Brain pericyte (primary cell): ENCODE measurements around the gene RBBP8NL.

ENCODE experiments used
- DNase-seq: peaks from one replicate; pipeline ENCODE4 v3.0.0-alpha.2; 2012; ENCODE audit warnings: low read depth, low spot score

RBBP8NL gene, protein sequence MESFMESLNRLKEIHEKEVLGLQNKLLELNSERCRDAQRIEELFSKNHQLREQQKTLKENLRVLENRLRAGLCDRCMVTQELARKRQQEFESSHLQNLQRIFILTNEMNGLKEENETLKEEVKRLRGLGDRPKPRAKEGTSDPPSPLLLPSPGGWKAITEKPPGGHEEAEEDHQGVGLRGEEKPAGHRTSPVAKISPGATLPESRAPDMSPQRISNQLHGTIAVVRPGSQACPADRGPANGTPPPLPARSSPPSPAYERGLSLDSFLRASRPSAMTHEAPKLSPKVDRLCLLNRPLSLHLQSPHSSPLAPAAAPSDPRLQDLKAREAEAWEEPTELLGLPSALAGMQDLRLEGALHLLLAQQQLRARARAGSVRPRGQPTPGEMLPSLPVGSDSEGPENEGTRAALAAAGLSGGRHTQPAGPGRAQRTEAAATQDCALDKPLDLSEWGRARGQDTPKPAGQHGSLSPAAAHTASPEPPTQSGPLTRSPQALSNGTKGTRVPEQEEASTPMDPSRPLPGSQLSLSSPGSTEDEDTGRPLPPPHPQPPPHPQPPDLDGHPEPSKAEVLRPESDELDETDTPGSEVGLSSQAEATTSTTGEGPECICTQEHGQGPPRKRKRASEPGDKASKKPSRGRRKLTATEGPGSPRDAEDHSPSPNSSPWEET

DNA sequence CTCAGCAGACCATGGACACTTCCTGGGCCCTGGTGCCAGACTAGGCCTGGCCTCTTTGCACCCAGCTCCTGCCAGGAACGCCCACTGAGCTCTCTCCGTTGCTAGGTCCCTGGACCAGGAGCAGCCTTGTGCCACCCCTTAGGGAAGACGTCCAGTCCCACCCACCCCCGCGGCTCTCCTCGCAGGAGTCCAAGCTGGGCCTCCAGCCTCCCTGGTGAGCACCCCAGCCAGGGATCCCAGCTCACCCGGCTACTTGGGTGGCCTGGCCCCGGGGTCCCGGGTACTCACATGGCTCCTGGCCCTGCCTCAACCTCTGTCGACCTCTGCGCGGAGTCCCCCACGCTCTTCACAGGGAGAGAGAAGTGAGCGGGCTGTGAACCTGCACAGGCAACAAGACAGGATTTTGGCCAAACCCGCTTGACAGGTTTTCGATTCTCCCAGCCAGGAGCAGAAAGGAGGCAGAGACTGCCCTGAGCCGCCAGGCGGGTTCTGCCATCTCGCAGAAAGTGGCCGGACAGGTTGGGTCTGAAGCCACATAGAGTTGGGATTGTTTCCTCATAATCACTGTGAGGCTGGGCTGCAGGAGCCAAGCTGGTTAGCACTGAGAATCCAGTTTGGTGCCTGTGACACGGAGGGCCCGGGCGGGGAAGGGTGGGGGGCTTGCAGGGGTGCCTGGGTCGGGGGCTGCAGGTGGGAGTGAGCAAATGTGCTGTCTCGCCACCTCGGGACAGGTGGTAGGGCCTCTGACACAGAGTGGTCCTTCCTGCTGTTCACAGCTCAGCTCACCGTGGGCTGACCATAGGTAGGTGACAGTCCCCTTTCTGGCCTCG lies at the start of gene RBBP8NL:
Gene RBBP8NL, minus strand, starts transcription at position 368 of the 830 bp plus-strand sequence. CDS start 7,892 bp downstream, outside the sequence.
- DNase-seq = no peak

DNA sequence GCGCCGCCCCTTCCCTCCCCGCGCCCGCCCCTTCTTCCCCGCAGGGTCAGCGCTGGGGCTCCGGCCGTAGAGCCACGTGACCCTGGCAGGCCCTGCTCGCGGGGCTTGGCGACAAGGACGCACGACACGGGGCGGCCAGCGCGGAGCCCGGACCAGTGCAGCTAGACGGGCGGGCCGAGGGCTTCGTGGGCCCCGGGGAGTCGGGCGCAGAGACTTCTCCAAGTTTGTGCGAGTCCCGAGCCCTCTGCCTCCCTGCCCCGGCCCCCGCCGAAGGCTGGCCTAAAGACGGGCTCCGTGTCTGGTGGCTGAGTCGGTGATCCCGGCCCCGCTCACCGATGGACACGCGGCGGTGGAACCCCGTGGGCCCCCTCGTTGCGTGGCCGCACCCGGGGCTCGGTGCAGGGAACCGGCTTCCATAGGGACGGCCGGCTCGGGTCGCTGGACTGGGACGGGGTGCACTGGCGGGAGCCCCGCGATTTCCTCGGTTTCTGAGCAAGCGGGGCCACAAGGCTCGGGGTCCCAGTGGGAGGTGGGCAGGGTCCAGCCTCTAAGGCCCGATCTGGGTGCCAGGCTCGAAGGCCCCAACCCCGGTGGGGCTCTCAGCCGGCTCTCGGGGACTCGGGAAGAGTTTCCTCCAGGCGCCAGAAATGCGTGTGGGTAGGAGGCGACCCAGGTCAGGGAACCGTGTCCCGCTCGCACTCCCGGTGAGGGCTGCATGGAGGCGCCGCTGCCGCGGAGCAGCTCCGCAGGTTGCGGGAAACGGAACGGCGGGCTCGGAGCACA lies 48.9 kb upstream of the RBBP8NL start:
- DNase-seq = no peak

DNA sequence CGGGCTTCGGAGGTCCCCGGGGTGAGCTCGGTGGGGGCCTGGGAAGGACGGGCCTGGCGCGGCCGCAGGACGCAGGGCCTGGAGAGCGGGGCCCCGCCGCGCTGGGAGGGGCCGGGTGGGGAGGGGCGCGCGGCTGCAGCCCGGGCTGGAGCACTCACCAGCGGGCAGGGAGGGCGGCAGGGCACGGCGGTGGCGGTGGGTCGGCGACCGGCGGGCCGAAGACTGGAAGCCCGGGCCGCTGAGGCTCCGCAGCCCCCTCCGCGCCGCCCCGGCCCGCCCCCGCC lies 48.4 kb upstream of the RBBP8NL start, which contains the start of gene GATA5:
Gene GATA5, minus strand, starts transcription at position 224 of the 284 bp plus-strand sequence. CDS start 474 bp downstream, outside the sequence.
- no peak for DNase-seq

DNA sequence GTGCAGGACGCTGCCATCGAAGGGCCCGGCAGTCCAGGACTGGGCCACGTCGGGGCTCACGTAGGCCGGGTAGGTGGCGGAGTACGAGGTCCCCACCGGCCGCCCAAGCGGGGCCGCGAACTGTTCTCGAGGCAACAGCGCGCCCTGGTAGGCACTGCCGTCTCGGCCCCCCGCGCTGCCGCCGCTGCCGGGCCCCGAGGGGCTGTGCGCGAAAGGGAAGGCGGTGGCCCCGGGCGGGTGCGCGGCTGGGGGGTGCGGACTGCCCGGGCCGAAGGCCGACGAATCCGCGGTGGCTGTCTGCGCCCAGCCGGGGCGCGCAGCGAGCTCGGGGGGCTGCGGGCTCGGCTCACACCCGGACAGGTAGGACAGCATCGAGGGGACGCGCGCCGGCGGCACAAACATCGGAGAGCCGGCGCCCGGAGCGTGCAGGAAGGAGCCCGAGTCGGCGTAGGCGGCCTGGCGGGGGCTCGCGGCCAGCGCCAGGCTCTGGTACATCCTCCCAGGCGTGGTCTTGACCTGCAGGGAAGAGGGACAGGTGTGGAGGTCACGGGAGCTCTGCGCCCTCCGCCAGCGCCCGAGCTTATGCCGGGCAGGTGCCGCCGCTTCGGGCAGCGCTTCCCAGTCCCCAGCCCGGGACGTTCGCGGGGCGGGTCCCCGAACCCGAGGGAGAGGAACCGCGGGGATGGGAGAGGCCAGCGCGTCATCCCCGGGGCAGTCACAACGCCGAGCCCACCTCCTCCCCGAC lies 47.9 kb upstream of the RBBP8NL start:
- DNase-seq = no peak

DNA sequence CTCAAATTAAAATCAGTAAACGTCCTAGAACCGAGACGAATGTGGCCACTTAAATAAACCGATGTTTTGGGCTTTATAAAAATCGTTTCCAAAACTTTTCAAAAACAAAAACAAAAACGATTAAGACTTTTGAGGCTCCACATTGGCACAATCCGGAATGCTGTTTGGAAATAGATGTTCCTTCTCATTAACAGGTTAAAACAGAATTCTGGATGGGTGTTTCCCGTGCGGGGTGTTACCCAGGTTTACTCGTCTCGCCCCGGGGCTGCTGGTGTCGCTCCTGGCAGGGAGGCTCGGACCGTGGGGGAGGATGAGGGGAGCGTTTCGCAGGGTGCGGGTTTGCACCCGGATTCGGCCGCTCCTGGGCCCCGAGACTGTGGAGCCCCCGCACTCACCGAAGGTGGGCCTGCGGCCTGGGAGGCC lies 47.3 kb upstream of the RBBP8NL start:
- DNase-seq = no peak

DNA sequence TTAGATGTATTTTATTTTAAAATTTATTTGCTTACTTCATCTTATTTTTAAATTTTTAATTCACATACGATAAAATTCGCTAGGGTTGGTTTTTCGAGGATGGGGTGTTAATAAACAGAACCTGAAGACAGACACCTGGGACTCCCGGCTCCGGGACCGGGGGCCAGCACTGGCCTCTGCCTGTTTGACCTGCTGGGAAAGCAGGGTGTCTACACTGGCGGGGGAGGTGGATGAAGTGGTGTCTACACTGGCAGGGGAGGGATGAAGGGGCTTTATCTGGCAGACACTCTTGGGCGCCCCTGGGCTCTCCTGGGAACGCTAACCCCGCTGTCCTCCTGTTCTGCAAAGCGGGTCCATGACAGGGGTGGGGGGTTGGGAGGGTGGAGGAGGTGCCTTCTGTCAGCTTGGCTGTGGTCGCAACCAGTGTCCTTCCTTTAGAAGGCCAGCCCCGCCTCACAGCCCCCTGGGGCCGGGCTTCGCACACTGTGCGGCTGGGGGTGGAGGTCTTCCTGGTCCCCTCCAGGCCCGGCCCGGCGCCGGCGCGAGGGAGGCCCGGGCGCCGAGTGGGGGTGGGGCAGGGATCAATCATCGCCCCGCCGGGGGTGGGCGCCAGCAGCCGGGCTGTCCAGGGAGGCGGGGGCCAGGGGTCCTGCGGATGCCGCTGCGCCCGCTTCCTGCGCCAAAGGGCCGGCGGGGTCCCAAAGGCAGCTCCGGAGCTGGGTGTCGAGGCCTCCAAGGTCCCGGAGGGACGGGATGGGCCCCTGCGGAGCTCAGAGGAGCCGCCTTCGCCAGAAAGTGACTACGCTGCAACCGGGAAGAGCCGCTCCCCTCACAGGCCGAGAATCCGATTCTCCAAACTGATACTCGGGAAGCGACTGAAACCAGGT lies 46.6 kb upstream of the RBBP8NL start:
- DNase-seq = no peak

DNA sequence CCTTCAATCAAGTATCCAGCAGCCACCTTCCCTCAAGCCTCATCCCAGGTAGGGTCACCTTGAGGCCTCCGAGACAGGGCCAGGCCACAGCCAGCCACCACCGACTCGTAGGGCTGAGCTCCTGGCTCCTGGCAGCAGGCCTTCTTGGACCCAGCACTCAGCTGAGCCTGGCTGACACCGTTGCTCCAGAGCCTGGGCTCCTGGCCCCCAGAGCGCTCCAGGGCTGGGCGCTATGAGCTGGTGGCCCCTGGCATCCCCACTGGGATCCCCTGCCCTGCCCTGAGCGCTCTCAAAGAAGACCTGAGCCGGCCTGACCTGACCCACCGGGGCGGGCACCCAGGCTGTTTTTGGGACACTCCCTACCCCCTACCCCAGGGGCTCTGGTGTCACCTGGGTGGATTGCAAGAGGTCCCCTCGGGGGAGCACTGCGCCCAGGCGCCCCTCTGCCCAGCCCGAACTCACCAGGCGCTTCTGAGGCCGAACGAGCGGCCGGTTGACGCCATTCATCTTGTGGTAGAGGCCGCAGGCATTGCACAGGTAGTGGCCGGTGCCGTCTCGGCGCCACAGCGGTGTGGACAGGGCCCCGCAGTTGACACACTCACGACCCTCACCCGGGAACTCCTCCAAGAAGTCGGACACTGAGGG lies 45.7 kb upstream of the RBBP8NL start:
- DNase-seq = no peak

DNA sequence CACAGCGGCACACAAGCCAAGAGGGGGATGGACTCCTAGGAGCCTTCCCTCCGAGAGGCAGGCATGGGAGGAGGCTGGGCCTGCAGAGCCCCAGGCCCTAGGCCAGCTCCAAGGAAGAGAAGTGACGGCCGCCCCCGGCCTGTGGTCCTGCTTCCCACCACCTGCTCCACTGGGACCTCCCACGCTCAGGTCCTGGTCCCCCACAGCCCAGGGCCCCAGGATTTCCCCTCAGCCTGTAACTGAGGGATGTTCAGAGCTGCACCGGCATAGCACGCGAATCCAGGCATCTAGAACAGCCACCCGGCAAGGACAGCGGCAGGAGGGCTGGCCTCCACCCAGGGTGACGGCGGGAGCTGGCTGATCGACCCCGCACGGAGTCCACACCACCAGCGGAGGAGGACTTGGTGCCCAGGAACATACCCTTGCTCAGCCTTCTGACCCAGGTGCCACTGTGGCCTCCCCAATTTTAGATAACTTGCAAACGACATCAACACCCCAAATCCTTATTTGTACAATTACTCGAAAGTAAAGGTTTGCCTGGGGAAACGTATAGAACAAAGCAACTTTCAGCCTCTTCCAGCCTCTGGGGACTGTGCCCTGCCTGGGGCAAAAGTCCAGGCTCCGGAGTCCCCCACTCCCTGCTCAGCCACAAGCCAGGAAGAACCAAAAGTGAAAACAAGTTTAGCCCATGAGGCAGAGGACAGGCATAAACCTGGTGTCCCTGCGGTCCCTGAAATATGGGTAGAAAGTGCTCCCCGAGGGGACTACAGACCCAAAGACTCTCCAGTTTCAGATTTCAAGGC lies 45.0 kb upstream of the RBBP8NL start:
- DNase-seq = no peak

DNA sequence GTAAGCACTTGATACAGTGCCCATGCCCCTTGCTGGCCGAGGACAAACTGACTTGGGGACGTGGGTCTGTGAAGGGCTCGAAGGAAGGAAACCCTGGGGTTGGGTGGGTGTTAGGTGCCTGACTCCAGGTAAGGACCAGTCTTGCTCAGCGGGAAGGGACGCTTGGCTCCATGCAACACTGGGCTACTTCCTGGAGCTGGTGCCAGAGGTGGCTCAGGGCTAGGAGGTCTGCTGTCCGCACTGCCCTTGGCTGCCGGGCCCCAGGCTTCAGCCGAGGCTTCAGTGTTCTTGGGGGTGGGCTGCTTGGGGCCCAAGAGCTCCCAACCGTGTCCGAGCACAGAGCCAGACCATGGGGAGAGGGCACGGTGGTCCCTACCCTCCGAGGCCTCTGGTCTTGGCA lies 43.1 kb upstream of the RBBP8NL start:
- DNase-seq = no peak

DNA sequence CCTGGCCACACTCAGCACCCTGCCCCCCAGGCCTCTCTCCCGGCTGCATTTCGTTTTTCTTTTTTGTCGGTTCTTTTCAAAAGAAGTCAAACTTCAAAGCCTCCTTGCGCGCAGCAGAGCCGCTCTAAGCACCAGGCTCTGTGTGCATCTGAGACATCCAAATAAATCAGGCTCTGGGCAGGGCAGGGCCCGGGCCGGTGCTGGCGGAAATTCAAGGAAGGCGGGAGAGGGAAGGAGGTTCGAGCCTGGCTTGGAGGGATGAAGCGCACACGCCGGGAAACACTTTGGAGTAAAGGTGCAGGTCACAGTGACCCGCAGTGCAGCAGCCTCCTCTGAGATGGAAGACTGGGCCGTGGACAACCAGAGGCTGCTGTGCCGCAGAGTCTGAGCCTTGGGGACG lies 42.7 kb upstream of the RBBP8NL start:
- no peak for DNase-seq

DNA sequence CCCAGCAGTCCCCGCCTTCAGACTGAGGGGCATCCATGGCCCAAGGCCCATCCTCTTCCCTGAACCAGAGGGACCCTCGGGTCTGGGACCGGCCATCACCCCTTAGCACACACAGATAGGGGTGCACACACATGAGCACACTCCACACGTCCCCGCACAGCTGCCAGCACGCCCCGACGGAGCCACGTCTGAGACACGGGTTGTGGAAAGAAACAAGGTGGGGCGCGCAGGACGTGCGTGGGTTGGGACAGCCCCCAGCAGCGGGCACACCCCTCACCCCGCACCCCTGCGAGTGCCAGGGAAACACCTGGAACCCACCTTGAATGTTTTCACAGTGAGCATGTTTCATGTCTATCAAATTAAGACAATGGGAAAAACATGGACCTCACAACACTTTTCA lies 42.0 kb upstream of the RBBP8NL start:
- DNase-seq = no peak

DNA sequence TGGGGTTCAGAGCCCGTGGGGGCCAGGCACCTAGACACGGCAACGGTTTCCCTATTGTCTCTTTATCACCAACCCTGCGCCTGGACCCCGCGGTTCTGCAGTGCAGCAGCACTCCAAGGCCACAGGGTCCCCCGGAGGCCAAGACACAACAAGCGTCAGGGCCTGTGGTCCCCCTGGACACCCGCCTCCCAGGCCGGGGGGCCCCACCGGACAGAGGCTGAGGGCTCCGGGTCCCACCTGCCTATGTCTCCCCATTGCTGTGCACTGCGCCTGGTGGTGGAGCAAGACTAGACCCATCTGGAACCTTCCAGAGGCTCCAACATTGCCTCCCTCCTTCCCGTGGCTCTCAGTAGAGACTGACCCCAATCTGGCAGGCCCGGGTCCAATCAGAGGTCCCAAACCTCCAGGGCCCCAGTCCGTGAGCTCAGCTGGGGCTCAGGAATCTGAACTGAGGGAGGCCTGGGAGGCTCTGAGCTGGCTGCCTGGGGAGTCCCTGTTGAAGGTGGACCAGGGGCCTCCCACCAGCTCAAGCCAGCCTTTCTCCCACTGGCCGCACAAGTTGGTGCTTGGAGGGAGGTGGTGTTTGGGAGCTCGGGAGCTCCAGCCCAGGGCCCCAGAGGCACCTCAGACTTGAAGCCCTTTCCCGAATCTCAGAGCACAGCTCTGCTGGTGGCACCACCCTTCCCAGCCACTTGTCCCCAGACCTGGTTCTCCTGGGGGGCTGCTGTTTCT lies 39.6 kb upstream of the RBBP8NL start:
- DNase-seq = no peak

DNA sequence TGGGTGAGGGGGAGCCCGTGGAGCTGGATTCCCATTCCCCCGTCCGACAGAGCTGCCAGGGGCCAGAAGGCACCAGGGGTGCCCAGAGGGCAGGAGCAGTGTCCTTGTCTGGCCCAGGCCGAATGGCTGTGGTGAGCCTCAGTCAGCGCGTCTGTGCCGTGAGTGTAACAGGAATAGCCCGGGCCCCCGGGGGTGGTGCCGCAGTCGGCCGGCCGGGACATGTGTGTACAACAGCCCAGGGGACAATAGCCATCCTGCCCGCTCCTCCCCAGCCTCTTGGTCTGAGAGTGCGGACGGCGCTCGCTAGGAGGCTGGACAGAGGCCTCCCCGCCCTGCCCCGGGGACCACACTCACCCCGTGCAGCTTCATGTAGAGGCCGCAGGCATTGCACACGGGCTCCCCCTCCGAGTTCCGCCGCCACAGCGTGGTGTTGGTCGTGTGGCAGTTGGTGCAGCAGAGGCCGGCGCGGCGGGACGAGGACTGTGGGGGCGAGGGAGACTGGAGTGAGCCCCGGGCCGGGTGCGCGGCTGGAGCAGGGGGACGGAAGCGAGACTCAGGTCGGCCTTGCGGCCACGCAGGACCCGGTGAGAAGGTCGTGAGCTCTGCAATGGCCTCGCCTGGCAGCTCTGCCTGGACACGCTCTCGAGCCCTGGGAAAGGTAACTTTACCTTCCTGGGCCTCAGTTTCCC lies 38.9 kb upstream of the RBBP8NL start:
- no peak for DNase-seq

DNA sequence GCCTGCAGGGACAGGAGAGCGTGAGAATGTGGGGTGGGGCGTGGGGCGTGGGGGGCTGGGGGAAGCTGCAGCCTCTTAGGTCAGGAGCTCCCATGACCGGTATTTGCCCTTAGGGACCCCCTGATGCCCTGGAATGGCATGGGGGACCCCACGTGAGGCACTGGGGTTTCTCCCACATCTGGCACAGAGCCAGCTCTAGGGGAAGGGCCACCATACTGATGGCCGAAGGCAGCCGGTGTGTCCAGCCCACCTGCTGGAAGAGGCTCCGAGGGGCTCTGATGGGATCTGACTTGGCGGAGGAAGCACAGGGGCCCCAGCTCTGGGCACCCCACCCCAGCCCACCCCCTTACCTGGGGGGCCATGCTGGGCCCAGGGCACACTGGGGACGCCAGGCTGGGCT lies 37.7 kb upstream of the RBBP8NL start:
- DNase-seq = no peak

DNA sequence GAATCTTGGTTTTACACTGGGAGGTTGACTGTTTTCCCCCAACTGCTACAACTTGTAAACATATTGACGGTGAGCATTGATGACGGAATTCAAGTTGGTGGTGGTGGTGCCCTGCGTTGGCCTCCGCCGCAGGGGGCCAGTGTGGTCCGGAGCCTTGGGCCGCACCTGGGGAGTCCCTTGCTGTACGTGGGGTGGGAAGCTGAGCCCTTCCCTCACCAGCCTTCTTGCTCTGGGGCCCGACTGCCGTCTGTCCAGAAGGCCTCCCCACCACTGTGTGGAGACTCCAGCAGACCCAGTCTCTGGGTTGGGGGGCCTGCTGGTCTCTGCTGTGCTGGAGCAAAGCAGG lies 37.1 kb upstream of the RBBP8NL start:
- no peak for DNase-seq

DNA sequence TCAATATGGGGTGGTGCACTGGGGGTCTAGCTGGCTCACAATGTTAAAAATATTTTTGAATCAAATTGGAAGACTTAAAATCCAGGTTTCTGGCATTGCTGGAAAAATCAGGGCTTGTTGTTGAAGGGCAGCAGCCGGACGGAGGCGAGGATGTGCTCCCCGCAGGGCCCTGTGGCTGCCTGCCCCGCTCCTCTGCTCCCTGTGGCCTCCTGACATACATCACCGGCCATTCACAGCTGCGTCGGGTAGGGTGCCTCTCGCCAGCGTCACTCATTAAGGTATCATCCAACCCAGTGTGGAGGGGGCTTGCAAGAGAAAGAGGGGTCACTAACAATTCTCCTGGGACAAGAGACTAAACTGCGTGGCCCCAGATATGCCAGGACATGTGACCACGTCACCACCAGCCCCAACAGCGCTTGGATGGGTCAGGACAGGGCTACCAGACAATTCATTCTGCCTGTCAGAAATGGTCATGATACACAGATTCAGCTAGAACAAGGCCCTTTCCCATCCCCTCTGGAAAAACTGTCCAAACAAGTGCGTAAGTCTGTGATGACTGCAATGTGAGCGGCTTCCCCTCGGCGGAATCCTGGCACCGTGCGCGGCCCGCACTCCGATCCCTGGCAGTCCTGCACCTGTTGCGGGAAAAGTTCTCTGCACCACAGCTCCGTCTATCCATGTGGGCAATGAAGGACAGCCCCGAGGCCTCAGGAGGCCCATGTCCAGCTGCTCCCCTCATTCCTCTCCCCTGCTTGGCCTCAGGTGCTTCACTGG lies 36.5 kb upstream of the RBBP8NL start:
- DNase-seq = no peak
